Measurements from ENCODE around the gene SLAMF9.

- TF ChIP-seq REST (IDR thresholded peaks at IDR 0.05), result no peak
- no peak for TF ChIP-seq CTCF (IDR thresholded peaks at IDR 0.05; ENCODE audit: low read depth, low read length, missing input control)
- peak; percentile 83 for TF ChIP-seq NR2F2 (IDR thresholded peaks at IDR 0.05)
- TF ChIP-seq RAD21 (IDR thresholded peaks at IDR 0.05), result peak in 1 of 2 donors; percentile 45
- TF ChIP-seq TAF1 (conservative IDR thresholded peaks at IDR 0.05), result peak; percentile 88
- TF ChIP-seq YY1 (IDR thresholded peaks at IDR 0.05), result no peak
- TF ChIP-seq MAX (IDR thresholded peaks at IDR 0.05), result peak; percentile 24
- TF ChIP-seq GABPA (IDR thresholded peaks at IDR 0.05 in 1 of 2, conservative IDR thresholded peaks at IDR 0.05 in 1 of 2), result no peak
- TF ChIP-seq FOXA1 (IDR thresholded peaks at IDR 0.05), result no peak
- no peak for TF ChIP-seq SP1 (IDR thresholded peaks at IDR 0.05)
- TF ChIP-seq JUND (IDR thresholded peaks at IDR 0.05), result peak in 1 of 2 donors; percentile 30
Measured at GRCh38 chr1:159924791-159925718, 29.0 kb downstream of the SLAMF9 start, which contains the start of gene TAGLN2.

All from liver (tissue), 3 donors.